ENCODE data around the gene CDKAL1.
"Not testable (repeated sequence)": the region's sequence is repeated elsewhere in the genome, so short reads cannot be mapped to it uniquely, and the experiment has no call there.

The CDKAL1 gene

GRCh38 chr6:20554817-20555216 lies 20.6 kb downstream of the CDKAL1 start:
- DNase-seq, result no peak

- DNase-seq, result no peak
These were observed 25.8 kb downstream of the CDKAL1 start for GRCh38 chr6:20559924-20560551.

- no peak for DNase-seq
These were observed 29.1 kb downstream of the CDKAL1 start for GRCh38 chr6:20563377-20563776.

DNA sequence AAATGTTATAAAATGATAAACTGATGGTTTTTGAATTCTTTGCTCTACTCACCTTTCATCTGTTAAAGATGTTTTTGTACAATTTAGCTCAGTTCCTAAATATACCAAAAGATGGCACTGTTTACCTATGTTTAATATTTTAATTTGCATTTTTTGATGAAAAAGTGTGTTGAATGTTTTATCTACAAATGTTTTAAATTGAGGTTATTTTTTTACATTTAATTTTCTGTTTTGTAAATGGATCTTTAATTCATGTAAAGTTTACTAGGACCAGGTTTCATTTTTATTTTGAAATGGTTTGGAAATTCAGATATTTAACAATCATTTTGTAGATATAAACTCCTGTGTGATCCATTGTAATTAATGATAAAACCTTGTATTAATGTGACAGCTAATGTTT lies 30.0 kb downstream of the CDKAL1 start:
- no peak for DNase-seq

DNA sequence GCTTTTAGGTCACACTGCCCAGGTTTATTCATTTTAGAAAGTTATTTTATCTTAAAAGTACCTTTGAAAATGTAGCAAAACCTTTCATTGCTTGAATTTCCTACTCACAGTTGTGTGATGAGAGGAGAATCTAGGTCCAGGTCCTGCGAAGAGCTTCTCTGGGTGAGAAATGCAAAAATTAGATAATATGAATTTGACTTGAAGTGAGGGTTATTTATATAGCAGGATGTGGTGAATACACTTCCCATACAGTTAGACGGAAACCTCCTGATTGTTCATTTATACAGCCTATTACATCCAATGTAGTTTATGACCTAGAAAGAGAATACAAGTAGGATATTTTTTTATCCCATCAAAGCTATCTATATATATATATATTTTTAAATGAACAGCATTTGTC lies 30.5 kb downstream of the CDKAL1 start:
- no peak for DNase-seq

GRCh38 chr6:20565342-20565741 lies 31.1 kb downstream of the CDKAL1 start:
- DNase-seq, result no peak

GRCh38 chr6:20566109-20566508 lies 31.9 kb downstream of the CDKAL1 start:
- DNase-seq, result no peak

DNA sequence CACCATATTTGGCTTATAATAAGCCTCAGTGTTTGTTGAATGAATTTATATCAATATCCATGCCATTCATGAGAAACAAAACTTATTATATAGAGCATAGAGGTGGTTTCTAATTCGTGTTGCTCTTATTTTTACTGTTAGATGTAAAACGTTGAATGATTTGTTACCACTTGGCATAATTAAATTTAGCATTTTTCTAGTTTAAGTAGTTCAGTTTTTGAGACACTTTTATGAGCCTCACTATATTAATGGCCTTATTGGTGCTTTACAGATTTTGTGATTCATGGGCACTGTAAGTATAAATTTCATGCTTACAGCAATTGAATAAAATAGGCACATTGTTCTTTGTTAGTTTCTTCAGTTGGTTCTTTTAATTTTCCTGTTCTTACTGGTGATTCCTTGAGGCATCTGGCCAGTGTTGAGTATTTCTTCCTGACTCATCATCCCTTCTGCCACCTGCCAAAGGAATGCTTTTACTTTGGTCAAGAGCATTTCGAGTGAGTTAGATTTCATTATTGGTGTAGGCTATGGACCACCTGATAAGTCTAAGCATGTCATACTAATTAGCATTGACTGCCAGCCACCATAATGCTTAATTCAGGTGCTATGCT lies 34.8 kb downstream of the CDKAL1 start:
- no peak for DNase-seq

DNA sequence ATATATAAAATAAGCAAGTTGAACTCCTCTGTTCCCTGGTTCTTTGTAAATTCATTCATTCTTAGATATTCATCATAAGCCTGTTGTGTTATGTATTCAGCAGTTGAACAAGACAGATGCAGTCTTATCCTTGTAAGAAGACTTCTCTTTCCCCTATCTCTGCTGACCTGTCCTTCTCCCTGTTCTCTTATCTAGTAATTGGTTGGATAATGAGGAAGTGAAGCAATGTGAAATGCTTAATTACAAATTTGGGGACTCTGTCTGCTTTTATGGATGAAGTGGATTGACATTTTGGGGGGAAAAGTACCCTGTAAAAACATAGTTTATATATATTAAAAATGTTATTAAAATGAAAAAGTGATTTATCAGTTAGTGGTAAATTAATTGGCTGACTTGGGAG lies 37.0 kb downstream of the CDKAL1 start:
- DNase-seq, result no peak

DNA sequence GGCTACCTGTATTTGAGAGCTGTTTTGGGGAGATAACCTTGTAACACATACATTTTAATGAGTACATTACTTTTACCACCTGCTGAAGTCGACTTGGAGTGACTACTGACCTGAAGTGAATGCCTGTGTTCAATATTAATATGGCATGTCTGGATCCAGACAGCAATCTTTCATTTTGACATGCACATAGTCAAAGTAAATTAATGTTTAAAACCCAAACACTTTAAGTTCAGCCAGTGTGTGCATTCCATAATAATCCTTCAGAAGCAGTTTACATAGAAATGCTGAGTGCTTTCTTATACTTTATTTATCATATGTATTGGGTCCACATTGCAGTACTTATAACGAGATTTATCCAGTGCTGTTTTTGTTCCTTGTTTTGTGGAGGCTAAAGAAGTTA lies 38.0 kb downstream of the CDKAL1 start:
- DNase-seq, result no peak

DNA sequence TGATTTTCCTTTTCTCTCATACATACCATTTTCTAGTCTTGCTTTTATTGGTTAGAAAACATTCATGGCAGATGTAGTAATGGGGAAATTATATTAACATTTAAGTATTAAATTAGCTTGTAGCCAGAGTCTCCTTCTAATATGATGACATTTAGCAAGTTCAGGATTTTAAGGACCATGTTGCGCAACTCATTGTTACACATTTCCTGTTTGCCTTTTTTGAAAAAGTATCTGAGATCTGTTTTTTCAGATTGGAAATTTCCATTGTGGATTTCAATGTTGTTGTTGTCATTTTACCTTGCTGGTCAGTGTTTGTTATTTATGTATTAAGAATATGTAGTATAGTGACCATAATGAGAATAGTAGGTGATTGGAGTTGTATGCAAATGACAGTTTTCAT lies 38.7 kb downstream of the CDKAL1 start:
- DNase-seq, result no peak

DNA sequence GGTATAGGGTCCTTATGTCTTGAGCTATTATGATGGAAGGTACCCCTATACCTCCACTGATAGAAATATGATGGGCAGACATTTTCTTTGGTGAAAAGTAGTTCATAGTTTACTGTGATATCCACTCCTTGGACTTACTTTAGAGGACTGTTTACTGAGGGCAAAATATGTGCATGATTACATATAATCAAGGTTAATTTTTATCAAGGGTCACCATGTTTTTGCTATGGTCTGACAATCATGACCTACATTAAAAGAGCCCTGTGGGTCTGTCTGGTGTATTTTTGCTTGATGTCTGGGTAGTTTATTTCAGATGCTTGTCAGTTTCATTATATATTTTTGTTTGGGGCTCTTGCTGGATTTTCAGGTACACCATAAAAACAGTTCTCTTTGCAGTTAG lies 40.1 kb downstream of the CDKAL1 start:
- no peak for DNase-seq

DNA sequence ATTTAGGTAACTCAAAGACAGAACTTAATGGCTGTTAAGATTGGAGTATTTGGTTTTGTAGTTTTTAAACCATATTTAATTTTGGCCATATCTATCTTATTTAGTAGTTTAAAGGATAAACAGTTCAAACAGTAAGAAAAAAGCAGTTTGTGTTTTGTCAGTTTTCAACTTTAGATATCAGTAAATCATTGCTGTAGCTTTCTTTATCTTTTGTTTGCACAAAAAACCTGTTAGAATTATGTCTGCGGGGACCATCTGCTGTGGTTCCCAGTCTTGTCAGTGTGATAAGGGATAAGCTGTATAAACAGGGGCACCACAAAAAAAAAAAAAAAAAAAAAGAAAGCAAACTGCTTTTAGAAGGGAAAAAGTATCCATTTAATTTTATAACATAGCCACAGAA lies 40.9 kb downstream of the CDKAL1 start:
- no peak for DNase-seq

DNA sequence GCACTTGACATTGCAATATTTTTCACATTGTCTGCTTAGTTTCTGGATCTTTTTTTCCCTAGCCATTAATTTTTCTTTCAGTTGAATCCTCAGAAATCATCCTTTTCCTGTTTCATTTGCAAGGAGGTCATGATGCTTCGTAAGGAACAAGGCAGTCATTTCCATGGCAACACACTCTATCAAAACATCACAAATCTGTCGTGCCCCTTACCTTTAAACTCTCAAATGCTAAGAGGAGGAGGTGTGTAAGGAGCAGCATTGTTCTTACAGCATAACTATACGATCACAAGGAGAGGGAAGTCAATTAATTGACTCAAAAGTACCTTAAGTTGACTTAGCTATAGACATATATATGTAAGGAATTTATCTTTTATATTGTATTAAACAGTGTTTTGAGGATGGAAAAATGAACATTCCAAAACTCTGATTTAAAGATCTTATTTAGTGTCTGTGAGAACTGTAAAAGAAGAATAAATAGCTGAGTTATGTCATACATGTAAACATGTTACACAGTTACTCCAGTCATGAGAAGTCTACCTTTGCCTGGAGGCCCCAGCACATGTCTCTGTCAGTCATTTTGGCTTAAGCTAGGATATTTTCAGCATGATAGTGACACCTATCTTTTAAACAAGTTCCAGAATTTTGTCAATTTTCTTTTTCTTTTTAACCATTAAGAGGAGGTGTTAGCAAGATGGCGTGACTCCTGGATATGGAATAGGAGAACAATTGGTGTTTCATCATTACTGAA lies 41.6 kb downstream of the CDKAL1 start:
- no peak for DNase-seq

DNA sequence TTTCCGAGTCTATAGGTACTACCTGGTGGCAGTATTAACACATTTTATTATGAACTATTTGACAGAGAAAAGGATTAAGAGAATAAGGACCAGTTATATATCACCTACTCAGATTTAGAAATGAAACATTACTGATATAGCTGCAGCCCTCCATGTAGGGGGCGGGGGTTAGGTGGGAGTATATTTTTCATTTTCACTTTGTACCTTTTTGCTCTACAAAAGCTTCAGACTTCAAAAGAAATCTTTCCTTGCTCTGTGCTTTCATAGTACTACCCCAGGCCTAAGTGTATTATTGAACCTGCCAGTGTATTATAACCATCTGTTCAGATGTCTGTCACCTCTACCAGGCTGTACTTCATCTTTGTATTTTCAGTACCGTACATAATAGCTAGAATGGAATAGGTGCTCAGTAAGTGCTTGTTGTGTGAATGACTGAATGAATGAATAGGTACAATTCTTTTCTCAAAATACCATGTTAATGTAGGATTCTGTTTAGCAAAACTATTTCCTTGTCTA lies 43.0 kb downstream of the CDKAL1 start:
- DNase-seq, result no peak

- no peak for DNase-seq
These were observed 46.8 kb downstream of the CDKAL1 start for GRCh38 chr6:20581070-20581469.

DNA sequence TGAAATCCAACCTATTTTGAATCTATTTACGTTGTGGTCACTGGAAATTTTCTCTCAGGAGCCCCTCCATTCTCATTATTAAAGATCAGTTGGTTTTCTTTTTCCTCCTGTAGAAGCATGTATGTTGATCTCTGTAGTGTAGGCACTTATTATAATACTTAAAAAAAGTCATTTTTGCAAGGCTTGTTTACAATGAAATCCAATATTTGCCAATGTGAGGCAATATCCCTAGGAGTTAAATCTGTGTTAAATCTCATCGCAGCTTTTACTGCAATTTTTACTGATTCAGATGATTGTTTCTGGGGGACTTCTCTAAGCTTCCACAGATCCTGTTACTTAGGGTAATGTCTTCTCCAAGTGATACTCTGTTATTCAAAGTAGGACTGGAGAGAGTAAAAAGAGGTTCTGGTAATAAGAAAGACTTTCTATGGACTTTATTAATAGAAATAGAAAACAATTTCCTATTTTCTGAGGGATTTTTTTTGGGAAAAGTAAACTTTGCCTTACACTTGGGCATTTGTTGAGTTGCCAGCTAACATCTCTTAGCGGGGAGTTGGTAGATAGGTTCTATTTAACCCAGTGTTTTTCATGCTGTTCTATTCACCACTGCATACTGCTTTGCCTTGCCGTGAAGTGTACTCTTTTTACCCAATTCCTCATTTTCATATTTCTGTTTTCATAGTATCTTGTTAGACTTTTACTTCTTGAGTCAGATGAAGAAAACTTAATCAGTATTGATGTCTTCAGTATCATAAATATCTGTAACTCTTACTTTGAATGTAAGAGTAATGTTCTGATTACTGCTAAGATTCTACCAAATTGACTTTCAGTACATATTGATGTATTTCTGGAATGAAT lies 48.6 kb downstream of the CDKAL1 start:
- no peak for DNase-seq

DNA sequence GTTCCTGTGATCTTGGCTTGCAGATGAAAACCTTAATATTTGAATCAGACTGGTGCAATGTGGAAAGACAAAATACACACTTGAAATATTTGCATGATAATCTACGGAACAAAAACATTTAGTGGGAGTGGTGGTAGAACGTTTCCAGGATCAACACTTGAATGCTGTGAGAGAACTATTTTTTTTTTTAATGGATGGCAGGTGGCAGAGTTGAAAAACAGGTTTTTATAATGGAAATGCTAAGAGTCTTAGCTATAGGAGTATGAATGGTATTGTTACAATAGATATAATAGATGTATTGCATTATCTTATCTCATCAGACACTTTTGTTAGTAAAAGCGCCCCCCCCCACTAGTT lies 49.2 kb downstream of the CDKAL1 start:
- no peak for DNase-seq

DNA sequence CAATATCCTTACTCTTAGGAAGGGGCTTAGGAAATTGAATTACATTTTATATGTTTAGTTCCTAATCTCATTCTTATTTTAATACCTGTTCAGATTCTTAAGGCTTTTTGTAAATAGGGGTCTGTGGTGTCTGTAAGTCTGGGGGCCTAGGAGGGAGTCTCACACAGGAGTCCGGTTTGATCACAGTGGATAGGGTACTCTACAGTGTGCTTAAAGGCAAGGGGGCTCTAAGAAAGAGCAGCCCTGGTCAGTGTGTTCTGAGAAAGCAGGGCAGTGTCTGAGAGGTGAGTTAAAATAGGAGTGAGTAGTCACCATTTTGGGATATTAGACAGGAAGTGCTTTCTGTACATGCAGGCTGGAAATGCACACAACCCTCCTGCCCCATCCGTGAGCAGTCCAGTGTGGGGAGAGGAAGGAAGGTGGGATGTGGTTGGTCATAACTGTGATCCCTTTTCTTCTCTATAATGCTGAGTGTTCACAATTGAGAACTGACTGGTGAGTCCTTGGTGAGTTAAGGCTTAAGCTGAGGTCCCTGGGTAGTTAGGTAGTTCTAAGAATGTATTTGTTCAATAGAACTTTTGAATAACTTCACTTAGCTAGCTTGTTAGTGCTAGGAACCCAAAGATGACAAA lies 50.0 kb downstream of the CDKAL1 start:
- DNase-seq, result no peak

DNA sequence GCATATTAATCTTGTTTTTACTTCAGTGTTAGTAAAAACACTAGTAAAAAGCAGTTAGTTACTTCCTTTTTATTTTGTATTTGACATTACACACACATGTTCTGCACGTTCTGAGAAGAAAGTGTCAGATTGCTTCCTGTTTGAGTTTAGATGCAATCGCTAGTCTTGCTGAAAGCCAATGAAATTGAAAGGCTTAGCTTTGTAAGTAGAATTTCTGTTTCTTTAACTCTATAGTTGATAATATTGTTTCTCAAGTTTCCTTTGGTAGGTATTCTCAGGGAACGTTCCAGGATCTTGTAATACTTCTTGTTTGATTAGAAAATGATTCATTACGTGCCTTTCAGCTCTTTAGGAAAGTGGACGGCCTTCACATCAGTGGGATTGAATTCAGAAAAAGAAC lies 55.0 kb downstream of the CDKAL1 start:
- no peak for DNase-seq

DNA sequence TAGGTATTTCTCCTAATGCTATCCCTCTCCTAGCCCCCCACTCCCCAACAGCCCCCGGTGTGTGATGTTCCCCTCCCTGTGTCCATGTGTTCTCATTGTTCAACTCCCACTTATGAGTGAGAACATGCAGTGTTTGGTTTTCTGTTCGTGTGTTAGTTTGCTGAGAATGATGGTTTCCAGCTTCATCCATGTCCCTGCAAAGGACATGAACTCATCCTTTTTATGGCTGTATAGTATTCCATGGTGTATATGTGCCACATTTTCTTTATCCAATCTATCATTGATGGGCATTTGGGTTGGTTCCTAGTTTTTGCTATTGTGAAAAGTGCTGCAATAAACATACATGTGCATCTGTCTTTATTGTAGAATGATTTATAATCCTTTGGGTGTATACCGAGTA lies 56.2 kb downstream of the CDKAL1 start:
- not testable (repeated sequence) for DNase-seq

DNA sequence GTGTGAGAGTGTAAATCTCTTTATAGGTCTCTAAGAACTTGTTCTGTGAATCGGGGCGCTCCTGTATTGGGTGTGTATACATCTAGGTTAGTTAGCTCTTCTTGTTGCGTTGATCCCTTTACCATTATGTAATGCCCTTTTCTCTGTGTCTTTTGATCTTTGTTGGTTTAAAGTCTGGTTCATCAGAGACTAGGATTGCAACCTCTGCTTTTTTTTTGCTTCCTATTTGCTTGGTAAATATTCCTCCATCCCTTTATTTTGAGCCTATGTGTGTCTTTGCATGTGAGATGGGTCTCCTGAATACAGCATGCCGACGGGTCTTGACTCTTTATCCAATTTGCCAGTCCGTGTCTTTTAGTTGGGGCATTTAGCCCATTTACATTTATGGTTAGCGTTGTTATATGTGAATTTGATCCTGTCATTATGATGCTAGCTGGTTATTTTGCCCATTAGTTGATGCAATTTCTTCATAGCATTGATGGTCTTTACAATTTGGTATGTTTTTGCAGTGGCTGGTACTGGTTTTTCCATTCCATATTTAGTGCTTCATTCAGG lies 60.1 kb downstream of the CDKAL1 start:
- DNase-seq, result not testable (repeated sequence)

All from stimulated activated CD4-positive, alpha-beta T cell treated with anti-CD3 and anti-CD28 coated beads, Interleukin-12 subunit alpha, Interleukin-12 subunit beta, amount 100 ng/mL, for 4 hours (primary cell).